HepG2 (cell line): ENCODE data around the gene STX5. TPM values are rescaled to one million over a fixed set of nuclear protein-coding genes. Genes with fewer than 3 reads are reported as not detected.

Experiments used
- AFF4 ChIP-seq: sonication (generic); formaldehyde crosslinking; IDR thresholded peaks from 2 replicates; pipeline ENCODE4 v1.4.0; 2020; ENCODE audit warnings: missing genetic modification reagents
- BRCA1 ChIP-seq: sonication (generic); formaldehyde crosslinking; IDR thresholded peaks from 2 replicates; pipeline ENCODE4 v1.4.0; 2020; ENCODE audit warnings: missing genetic modification reagents
- ELF1 ChIP-seq: sonication (generic); formaldehyde crosslinking; IDR thresholded peaks from 2 replicates; pipeline ENCODE4 v1.4.0; 2020; ENCODE audit warnings: missing genetic modification reagents
- PAWR ChIP-seq: sonication (generic); formaldehyde crosslinking; IDR thresholded peaks from 2 replicates; pipeline ENCODE4 v1.4.0; 2020; ENCODE audit warnings: missing genetic modification reagents, mild to moderate bottlenecking, borderline replicate concordance
- REPIN1 ChIP-seq: sonication (generic); formaldehyde crosslinking; IDR thresholded peaks from 2 replicates; pipeline ENCODE4 v1.8.0; 2022; ENCODE audit warnings: missing genetic modification reagents, low read depth, mild to moderate bottlenecking, borderline replicate concordance
- THAP8 ChIP-seq: sonication (generic); formaldehyde crosslinking; IDR thresholded peaks from 2 replicates; pipeline ENCODE4 v1.5.1; 2020; ENCODE audit warnings: missing genetic modification reagents, mild to moderate bottlenecking, borderline replicate concordance
- ZNF574 ChIP-seq: sonication (generic); formaldehyde crosslinking; IDR thresholded peaks from 2 replicates; pipeline ENCODE4 v1.4.0; 2020; ENCODE audit warnings: missing genetic modification reagents
- ZSCAN5A ChIP-seq: sonication (generic); formaldehyde crosslinking; IDR thresholded peaks from 2 replicates; pipeline ENCODE4 v1.8.0; 2022; ENCODE audit warnings: mild to moderate bottlenecking, missing genetic modification reagents, borderline replicate concordance
- polyA plus RNA-seq, 8 experiments: library from polyadenylated mRNA; depleted of rRNA in 3 of 8; stranded (reverse) in 7 of 8; unstranded in 1 of 8; fragments of >200 nt; fragmentation: Illumina TruSeq in 4 of 8; extraction: Trizol in 4 of 8; gene quantifications; 2 replicates each; pipeline versions ENCODE4 v1.2.1 to v1.2.3, GENCODE V29; 2011 to 2016; ENCODE audit warnings: low read depth in 4 of 8, missing spikeins in 1 of 8, mixed read lengths in 1 of 8; ENCODE audit not compliant: insufficient read depth in 1 of 8
- total RNA-seq, 5 experiments: library from RNA; depleted of rRNA; stranded (reverse); fragments of >200 nt; fragmentation: Illumina TruSeq; extraction: Trizol; gene quantifications; 2 replicates each; pipeline ENCODE4 v1.2.3, GENCODE V29; 2016; ENCODE audit warnings: low read depth in 1 of 5

Gene STX5
- total and polyA plus RNA-seq, 2 of the 13 experiments (the other 11 are each of a cell fraction or from before 2014, with no cell fraction given): 26.9 to 30.0 TPM

- TF ChIP-seq ELF1 (CRISPR knock-in tag): peak; percentile 99
- TF ChIP-seq ZSCAN5A (CRISPR knock-in tag): no peak; the same call in 1 of the 2 replicates
- TF ChIP-seq PAWR (CRISPR knock-in tag): no peak
- TF ChIP-seq AFF4 (CRISPR knock-in tag): no peak
- TF ChIP-seq BRCA1 (CRISPR knock-in tag): no peak
- TF ChIP-seq REPIN1 (CRISPR knock-in tag): no peak; the same call in 1 of the 2 replicates
- no peak for TF ChIP-seq THAP8 (CRISPR knock-in tag)
- peak; percentile 94 for TF ChIP-seq ZNF574 (CRISPR knock-in tag)
These were observed 7.4 kb upstream of the STX5 start, which contains the start of gene WDR74 (continued) for GRCh38 chr11:62839050-62839945.
